Activated CD4-positive, alpha-beta T cell treated with anti-CD3 and anti-CD28 coated beads, Interleukin-2, amount 50 U/mL, for 1 hour (primary cell): Measurements from ENCODE around the gene ITGB1.

Source experiments
- DNase-seq: peaks from one replicate; pipeline ENCODE4 v3.0.0-alpha.2; 2020

Gene ITGB1

DNA sequence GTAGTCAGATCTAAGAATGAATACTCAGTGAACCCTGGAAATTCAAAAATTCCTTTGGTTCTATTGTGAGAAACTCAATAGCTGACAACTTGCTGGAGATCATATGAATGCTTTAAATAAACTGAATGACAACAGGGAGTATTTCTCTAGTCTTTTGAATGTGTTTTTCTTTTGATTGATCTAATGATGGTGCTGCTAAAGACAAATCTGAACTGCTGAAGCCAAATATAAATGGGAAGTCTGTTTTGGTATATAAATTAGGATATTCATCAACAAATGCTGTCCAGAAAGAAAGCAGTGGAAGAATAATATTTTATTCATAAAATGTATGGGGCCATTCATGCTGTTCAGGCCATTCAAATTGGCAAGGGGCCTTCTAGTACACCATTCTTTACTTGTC is 79.4 kb downstream of the ITGB1 start:
- no peak for DNase-seq

DNA sequence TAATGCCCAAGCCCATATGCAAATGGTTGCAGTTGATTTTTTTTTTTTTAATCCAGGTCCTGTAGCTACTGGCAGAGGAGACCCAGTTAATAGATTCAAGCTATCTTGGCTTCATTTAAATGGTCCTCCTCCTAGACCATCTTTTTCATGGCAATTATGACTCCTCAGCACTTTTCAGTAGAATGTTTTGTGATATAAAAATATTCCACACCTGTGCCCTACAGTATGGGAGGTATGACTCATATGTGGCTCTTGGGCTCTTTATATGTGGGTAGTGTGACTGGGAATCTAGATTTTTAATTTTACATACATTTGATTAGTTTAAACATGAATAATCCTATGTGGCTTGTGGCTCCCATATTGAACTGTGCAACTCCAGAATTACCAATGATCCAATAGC is 80.1 kb downstream of the ITGB1 start:
- DNase-seq = no peak

DNA sequence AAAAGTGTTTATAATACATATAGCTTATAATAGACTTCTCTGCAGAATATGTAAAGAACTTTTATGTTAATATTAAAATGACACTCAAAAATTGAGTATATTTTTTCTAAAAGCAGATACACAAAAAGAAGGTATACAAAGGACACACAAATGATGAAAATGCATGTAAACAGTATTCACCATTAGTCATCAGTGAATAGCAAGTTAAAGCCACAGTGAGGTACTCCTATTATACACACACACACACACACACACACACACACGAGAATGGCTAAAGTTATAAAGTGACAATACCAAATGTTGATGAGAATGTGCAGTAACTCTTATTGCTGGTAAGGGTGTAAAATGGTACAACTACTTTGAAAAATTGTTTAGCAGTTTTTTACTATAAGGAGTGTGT is 92.9 kb downstream of the ITGB1 start:
- DNase-seq = no peak

DNA sequence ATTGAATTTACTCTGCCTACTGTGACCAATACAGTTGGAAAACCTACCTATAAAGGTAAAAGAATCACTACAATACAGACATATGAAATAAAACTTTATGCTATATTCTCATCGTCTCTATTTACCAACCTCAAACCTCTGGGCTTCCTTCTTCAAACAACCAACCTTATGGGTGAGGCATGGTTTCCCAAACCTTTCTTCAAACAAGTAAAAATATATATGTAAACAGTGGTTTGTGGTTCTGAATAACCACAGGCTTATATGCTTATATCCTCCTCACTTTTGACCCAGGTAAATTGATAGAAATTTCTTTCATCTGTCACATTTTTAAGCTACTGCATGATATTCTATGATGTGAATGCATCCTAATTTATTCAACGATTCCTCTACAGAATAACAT is 103.6 kb downstream of the ITGB1 start:
- no peak for DNase-seq

DNA sequence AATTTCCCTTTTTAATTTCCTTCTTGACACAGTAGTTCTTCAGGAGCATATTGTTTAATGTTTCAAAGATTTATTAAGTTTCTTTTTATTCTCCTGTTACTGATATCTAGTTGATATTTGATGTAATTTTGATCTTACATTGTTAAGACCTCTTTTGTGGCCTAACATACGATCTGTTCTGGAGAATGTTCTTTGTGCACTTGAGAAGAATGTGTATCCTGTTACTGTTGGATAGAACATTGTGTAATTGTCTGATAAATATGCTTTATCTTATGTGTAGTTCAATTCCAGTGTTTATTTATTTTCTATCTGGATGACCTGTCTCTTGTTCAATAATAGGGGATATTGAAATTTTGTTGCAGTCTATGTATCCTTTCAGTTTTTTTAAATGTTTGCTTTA is 106.7 kb downstream of the ITGB1 start:
- no peak for DNase-seq
